ENCODE measurements around the gene TMEM88. TPM values are rescaled to one million over a fixed set of nuclear protein-coding genes. Genes with fewer than 3 reads are reported as not detected.
A peak's percentile ranks its signal among the peaks of the same experiment; 100 is the strongest.

TMEM88 gene
- total and polyA plus RNA-seq, 11 donors, result 16.7 to 130 (median 27.8) TPM

DNA sequence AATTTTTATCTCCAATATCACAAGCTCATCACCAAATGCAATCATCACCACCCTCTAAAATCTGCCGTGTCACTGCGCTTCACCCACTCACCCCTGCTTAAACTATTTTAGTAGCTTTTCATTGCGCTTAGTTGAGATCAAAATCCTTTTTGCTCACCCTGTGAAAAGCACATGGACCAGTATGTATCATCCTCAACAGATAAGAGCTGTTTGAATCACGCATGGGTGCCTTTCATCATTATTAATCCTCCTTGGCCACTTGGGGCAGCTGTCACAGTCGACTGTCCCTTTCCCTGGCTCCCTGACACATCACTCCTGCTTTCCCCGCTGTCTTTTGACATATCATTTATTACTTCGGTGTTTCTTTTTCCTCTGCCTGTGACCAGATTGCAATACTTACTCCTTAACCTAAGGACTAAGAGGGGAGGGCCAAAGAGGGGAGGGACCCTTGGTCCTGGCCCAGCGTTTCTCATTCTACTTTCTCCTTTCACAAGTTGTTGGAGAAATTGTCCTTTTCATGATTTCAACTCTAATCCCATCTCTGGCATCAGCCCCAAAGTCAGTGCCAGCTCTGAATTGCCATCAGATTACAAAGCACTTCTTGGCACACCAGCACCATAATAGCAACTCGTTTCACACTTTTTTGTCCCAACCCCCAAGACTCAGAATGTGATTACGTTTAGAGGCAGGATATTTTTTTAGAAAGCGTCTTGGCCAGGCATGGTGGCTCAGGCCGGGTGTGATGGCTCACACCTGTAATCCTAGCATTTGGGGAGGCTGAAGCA is 29.5 kb upstream of the TMEM88 start:
- H3K4me1 ChIP-seq, result no peaks in the 10 kb centered on the region
- DNase-seq, result no peak
- no peaks in the 10 kb centered on the region for H3K36me3 ChIP-seq
- no peaks in the 10 kb centered on the region for H3K9me3 ChIP-seq
- no peak for ATAC-seq
- TF ChIP-seq, protein P1, sequence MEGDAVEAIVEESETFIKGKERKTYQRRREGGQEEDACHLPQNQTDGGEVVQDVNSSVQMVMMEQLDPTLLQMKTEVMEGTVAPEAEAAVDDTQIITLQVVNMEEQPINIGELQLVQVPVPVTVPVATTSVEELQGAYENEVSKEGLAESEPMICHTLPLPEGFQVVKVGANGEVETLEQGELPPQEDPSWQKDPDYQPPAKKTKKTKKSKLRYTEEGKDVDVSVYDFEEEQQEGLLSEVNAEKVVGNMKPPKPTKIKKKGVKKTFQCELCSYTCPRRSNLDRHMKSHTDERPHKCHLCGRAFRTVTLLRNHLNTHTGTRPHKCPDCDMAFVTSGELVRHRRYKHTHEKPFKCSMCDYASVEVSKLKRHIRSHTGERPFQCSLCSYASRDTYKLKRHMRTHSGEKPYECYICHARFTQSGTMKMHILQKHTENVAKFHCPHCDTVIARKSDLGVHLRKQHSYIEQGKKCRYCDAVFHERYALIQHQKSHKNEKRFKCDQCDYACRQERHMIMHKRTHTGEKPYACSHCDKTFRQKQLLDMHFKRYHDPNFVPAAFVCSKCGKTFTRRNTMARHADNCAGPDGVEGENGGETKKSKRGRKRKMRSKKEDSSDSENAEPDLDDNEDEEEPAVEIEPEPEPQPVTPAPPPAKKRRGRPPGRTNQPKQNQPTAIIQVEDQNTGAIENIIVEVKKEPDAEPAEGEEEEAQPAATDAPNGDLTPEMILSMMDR (IDR thresholded peaks at IDR 0.05), result peak in 1 of 12 donors; percentile 15
- TF ChIP-seq POLR2A (IDR thresholded peaks at IDR 0.05), result no peak
- no peaks in the 10 kb centered on the region for H3K27me3 ChIP-seq
- WGBS, 4 donors, result 36 to 42% (median 40%) methylated on average over 12 of the region's 12 CpGs
- H3K4me3 ChIP-seq, result no peak overlapping the region
- H3K27ac ChIP-seq, result no peak overlapping the region
- intact Hi-C loops (cut with DNase I), result loop anchor here in 3 of 10 donors (2.0 to 10.0 kb wide), 3 partner anchors 69 to 161 kb away; no protein-coding TSS in a partner anchor

DNA sequence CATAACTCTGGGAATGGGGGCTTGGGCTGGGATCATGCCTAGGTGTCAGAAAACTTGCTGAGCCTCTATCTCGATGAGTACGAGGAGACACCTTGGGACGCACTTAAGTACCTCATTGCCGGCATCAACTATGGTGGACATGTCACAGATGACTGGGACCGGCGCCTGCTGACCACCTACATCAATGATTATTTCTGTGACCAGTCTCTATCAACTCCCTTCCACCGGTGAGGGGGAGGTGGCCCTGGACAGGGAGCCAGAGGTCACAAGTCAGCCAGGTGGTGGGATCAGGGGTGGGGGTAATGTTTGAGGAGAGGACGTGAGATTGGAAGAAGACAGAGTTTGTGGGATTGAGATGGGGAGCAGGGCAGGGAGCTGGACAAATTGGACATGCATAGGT is 24.2 kb upstream of the TMEM88 start:
- Histone ChIP-seq H3K4me1 (peaks cover 0 to 10% (median 6%) of the 10 kb centered on the region in 12 donors), H3K36me3 (no peaks in the 10 kb centered on the region), H3K27me3 (no peaks in the 10 kb centered on the region), H3K4me3 (no peak overlapping the region), H3K9me3 (no peaks in the 10 kb centered on the region), H3K27ac (no peak overlapping the region)
- DNase-seq (no peak), ATAC-seq (no peak)
- TF ChIP-seq, protein P1 (IDR thresholded peaks at IDR 0.05), result no peak
- no peak for TF ChIP-seq POLR2A (IDR thresholded peaks at IDR 0.05)
- 86 to 90% (median 89%) methylated on average over 8 of the region's 8 CpGs for WGBS, 4 donors
- intact Hi-C loops (cut with DNase I), result no loop called here

DNA sequence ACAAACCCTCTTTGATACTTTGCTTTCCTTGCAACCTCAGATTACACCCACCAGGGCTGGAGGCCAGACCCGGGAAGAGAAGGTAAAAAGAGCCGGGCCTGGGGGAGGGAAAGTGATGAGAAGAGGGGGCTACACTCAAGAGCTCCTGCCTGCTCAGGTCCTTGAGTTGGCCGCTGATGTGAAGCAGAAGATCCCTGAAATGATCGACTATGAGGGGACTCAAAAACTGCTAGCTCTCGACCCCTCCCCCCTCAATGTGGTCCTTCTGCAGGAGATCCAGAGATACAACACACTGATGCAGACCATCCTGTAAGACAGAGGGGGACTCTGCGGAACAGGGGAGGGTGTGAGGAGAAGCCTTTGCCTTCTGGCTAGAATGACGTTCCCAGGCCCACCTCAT is 23.6 kb upstream of the TMEM88 start:
- 74 to 82% (median 76%) methylated on average over 7 of the region's 7 CpGs for whole genome bisulfite sequencing, 4 donors
- Histone ChIP-seq H3K27ac (no peak overlapping the region), H3K27me3 (no peaks in the 10 kb centered on the region), H3K4me1 (peaks cover 0 to 16% (median 6%) of the 10 kb centered on the region in 12 donors), H3K4me3 (no peak overlapping the region), H3K9me3 (no peaks in the 10 kb centered on the region), H3K36me3 (no peaks in the 10 kb centered on the region)
- no peak for ATAC-seq
- intact Hi-C loops (cut with DNase I), result no loop called here
- no peak for TF ChIP-seq POLR2A (IDR thresholded peaks at IDR 0.05)
- TF ChIP-seq, protein P1 (IDR thresholded peaks at IDR 0.05), result no peak
- DNase-seq, result no peak

DNA sequence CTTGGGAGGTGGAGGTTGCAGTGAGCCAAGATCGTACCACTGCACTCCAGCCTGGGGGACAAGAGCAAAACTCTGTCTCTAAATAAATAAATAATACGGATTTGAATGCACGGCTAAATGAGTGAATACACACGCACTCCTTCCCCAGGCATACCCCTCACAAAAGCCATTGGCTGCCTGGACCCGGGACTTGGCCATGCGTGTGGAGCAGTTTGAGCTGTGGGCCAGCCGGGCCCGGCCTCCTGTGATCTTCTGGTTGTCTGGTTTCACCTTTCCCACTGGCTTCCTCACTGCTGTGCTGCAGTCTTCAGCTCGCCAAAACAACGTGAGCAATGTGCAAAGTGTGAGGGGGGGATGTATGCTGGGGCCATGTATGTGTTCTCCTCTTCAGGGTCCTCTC is 22.4 kb upstream of the TMEM88 start:
- TF ChIP-seq, protein P1 (IDR thresholded peaks at IDR 0.05), result no peak
- no peak for TF ChIP-seq POLR2A (IDR thresholded peaks at IDR 0.05)
- H3K4me3 ChIP-seq, result no peak overlapping the region
- no peaks in the 10 kb centered on the region for H3K9me3 ChIP-seq
- WGBS, 4 donors, result 79 to 93% (median 91%) methylated on average over 10 of the region's 10 CpGs
- H3K4me1 ChIP-seq, result peaks cover 0 to 28% (median 16%) of the 10 kb centered on the region in 12 donors
- DNase-seq (no peak), ATAC-seq (no peak)
- no peak overlapping the region for H3K27ac ChIP-seq
- H3K27me3 ChIP-seq, result no peaks in the 10 kb centered on the region
- intact Hi-C loops (cut with DNase I), result no loop called here
- H3K36me3 ChIP-seq, result no peaks in the 10 kb centered on the region

All from heart left ventricle (tissue), 16 donors.